Brain microvascular endothelial cell (primary cell): Measurements from ENCODE around the gene ANO3.
A peak's percentile ranks its signal among the peaks of the same experiment; 100 is the strongest.

Experiments
- DNase-seq: peaks from one replicate; pipeline ENCODE4 v3.0.0-alpha.2; 2020
- H3K27ac ChIP-seq: fragments of 250-450 bp; sonication (Bioruptor Pico); 2 replicates; pipeline ENCODE4 v1.5.1; 2020; ENCODE audit warnings: mild to moderate bottlenecking, moderate library complexity
- H3K27me3 ChIP-seq: fragments of 250-450 bp; sonication (Bioruptor Pico); replicated peaks from 2 replicates; pipeline ENCODE4 v1.5.1; 2020; ENCODE audit warnings: mild to moderate bottlenecking
- H3K36me3 ChIP-seq: fragments of 250-450 bp; sonication (Bioruptor Pico); replicated peaks from 2 replicates; pipeline ENCODE4 v1.5.1; 2020; ENCODE audit warnings: mild to moderate bottlenecking
- H3K4me3 ChIP-seq: 2 replicates; pipeline ENCODE4 v1.5.1; 2011; ENCODE audit warnings: low read depth, mild to moderate bottlenecking, control low read depth, low read length, moderate library complexity
- in situ Hi-C: cut with HindIII; loops from 2 replicates; pipeline ENCODE4 v1.10.0; 2017; ENCODE audit warnings: low sequenced_read_pairs, low pct_ligation_motif_present
- TF ChIP-seq, protein P1 (sequence below): IDR thresholded peaks from 2 replicates; pipeline ENCODE4 v1.5.1; 2011; ENCODE audit warnings: low read depth, mild to moderate bottlenecking, moderate library complexity, low read length, control low read depth, inconsistent platforms; ENCODE audit errors: missing control alignments

The ANO3 gene

GRCh38 chr11:26507229-26507628, 175.3 kb downstream of the ANO3 start:
- H3K27me3 ChIP-seq: no peaks in the 10 kb centered on the region
- H3K4me3 ChIP-seq: no peak overlapping the region
- DNase-seq: no peak
- in situ Hi-C loops: no loop called here
- H3K36me3 ChIP-seq: no peaks in the 10 kb centered on the region
- TF ChIP-seq, protein P1, sequence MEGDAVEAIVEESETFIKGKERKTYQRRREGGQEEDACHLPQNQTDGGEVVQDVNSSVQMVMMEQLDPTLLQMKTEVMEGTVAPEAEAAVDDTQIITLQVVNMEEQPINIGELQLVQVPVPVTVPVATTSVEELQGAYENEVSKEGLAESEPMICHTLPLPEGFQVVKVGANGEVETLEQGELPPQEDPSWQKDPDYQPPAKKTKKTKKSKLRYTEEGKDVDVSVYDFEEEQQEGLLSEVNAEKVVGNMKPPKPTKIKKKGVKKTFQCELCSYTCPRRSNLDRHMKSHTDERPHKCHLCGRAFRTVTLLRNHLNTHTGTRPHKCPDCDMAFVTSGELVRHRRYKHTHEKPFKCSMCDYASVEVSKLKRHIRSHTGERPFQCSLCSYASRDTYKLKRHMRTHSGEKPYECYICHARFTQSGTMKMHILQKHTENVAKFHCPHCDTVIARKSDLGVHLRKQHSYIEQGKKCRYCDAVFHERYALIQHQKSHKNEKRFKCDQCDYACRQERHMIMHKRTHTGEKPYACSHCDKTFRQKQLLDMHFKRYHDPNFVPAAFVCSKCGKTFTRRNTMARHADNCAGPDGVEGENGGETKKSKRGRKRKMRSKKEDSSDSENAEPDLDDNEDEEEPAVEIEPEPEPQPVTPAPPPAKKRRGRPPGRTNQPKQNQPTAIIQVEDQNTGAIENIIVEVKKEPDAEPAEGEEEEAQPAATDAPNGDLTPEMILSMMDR: no peak
- no peak overlapping the region for H3K27ac ChIP-seq

- TF ChIP-seq, protein P1: no peak
- H3K27ac ChIP-seq: no peak overlapping the region
- in situ Hi-C loops: no loop called here
- DNase-seq: no peak
- no peaks in the 10 kb centered on the region for H3K27me3 ChIP-seq
- H3K36me3 ChIP-seq: no peaks in the 10 kb centered on the region
- H3K4me3 ChIP-seq: no peak overlapping the region
Observed at GRCh38 chr11:26510164-26510563, 178.2 kb downstream of the ANO3 start.

GRCh38 chr11:26510756-26511155, 178.8 kb downstream of the ANO3 start:
- H3K27ac ChIP-seq: no peak overlapping the region
- no peaks in the 10 kb centered on the region for H3K27me3 ChIP-seq
- no peak overlapping the region for H3K4me3 ChIP-seq
- no peak for DNase-seq
- TF ChIP-seq, protein P1: no peak
- H3K36me3 ChIP-seq: no peaks in the 10 kb centered on the region
- in situ Hi-C loops: no loop called here

DNA sequence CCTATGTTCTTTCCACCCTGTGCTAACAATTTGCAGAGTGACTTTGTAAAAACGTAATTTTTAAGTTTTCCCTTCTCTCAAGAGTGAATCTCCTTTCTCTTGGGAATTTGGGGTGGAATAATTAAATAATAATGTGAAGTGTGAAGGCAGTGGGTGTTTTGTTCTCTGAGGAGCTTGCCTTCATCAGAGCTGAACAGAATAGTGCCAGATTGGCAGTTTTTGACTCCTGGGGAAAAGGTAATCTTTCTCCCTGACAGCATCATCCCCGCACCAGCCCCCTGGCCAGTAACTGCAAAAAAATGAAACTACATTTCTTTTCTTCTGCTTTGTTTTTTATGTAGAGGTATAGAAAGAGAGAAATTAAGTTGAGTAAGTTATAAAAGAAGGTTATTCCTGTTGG, 180.3 kb downstream of the ANO3 start:
- in situ Hi-C loops: no loop called here
- DNase-seq: no peak
- Histone ChIP-seq H3K27ac (no peak overlapping the region), H3K27me3 (no peaks in the 10 kb centered on the region), H3K4me3 (no peak overlapping the region), H3K36me3 (no peaks in the 10 kb centered on the region)
- TF ChIP-seq, protein P1: no peak

DNA sequence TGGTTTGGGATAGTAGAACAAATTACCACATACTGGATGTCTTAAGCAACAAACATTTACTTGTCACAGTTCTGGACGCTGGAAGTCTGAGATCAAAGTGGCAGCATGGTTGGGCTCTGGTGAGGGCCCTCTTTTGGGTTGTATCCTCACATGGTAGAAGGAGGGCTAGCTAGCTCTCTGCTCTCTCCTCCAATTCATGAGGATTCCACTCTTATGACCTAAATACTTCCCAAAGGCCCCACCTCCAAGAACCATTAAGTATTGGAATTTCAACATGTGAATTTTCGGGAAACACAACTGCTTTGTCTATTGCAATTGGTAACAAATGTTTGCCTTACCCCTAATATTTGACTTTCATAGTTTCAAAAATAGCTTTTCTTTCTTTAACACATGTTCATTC, 187.5 kb downstream of the ANO3 start:
- in situ Hi-C loops: no loop called here
- no peaks in the 10 kb centered on the region for H3K27me3 ChIP-seq
- H3K27ac ChIP-seq: no peak overlapping the region
- no peak for DNase-seq
- H3K4me3 ChIP-seq: no peak overlapping the region
- H3K36me3 ChIP-seq: no peaks in the 10 kb centered on the region
- TF ChIP-seq, protein P1: no peak

DNA sequence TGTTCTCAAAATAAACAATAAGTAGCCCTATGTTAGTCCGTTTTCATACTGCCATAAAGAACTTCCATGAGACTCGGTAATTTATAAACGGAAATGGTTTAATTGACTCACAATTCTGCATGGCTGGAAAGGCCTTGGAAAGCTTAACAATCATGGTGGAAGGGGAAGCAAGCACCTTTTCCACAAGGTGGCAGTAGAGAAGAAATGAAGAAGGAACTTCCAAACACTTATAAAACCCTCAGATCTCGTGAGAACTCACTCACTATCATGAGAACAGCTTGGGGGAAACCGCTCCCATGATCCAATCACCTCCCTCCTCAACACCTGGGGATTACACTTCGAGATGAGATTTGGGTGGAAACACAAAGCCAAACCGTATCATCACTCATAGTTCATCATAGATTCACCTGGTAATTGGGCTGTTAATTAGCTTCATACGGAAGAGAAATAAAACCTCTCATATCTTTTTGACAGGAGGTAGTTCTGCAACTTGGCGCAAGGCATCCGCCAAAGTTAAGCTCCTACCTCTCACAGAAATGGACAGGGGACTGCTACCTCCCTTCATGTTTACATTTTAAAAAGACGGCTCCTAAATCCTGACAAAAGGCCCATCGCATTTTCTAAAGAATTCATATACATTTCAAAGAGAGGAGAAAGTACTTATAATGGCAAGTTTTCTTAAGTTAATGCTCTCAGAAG, 191.1 kb downstream of the ANO3 start:
- peak; percentile 7 for DNase-seq
- Histone ChIP-seq H3K27ac (no peak overlapping the region), H3K36me3 (no peaks in the 10 kb centered on the region), H3K4me3 (no peak overlapping the region), H3K27me3 (no peaks in the 10 kb centered on the region)
- TF ChIP-seq, protein P1: peak; percentile 62
- in situ Hi-C loops: no loop called here
